Measurements from ENCODE around the gene TSPAN17.
A peak's percentile ranks its signal among the peaks of the same experiment; 100 is the strongest.

The TSPAN17 gene

GRCh38 chr5:176671399-176671798, 24.1 kb downstream of the TSPAN17 start:
- TF ChIP-seq CTCF (IDR thresholded peaks at IDR 0.05; ENCODE audit: extremely low read depth, missing control alignments) = no peak
- no peak for DNase-seq (ENCODE audit: low spot score)

- TF ChIP-seq CTCF (IDR thresholded peaks at IDR 0.05; ENCODE audit: extremely low read depth, missing control alignments) = no peak
Measured at GRCh38 chr5:176671890-176672747, 24.8 kb downstream of the TSPAN17 start.

GRCh38 chr5:176673651-176674583, 26.6 kb downstream of the TSPAN17 start:
- DNase-seq (ENCODE audit: low spot score) = no peak
- no peak for TF ChIP-seq CTCF (IDR thresholded peaks at IDR 0.05; ENCODE audit: extremely low read depth, missing control alignments)

More at GRCh38 chr5:176671890-176672747, 24.8 kb downstream of the TSPAN17 start:
- DNase-seq (ENCODE audit: low spot score) = no peak

- no peak for DNase-seq (ENCODE audit: low spot score)
- TF ChIP-seq CTCF (IDR thresholded peaks at IDR 0.05; ENCODE audit: extremely low read depth, missing control alignments) = no peak
Measured at GRCh38 chr5:176674799-176675198, 27.5 kb downstream of the TSPAN17 start.

GRCh38 chr5:176675676-176676360, 28.5 kb downstream of the TSPAN17 start:
- DNase-seq (ENCODE audit: low spot score) = no peak
- TF ChIP-seq CTCF (IDR thresholded peaks at IDR 0.05; ENCODE audit: extremely low read depth, missing control alignments) = no peak

GRCh38 chr5:176676361-176676824, 29.1 kb downstream of the TSPAN17 start:
- DNase-seq (ENCODE audit: low spot score) = peak; percentile 69
- no peak for TF ChIP-seq CTCF (IDR thresholded peaks at IDR 0.05; ENCODE audit: extremely low read depth, missing control alignments)

All from GM20000 (cell line).